IPS-18a (cell line): ENCODE measurements around the gene TRMT61A.

ENCODE experiments used
- H3K27ac ChIP-seq: one replicate; pipeline ENCODE4 v1.5.1; 2013; ENCODE audit warnings: low read length
- H3K27me3 ChIP-seq: one replicate; pipeline ENCODE4 v1.6.1; 2013; ENCODE audit warnings: mild to moderate bottlenecking, low read length; ENCODE audit not compliant: control insufficient read depth, insufficient read depth
- H3K36me3 ChIP-seq: one replicate; pipeline ENCODE4 v1.6.1; 2013; ENCODE audit warnings: low read depth, low read length; ENCODE audit not compliant: control insufficient read depth
- H3K4me1 ChIP-seq: one replicate; pipeline ENCODE4 v1.6.1; 2013; ENCODE audit warnings: low read depth, low read length; ENCODE audit not compliant: control insufficient read depth
- H3K4me3 ChIP-seq: one replicate; pipeline ENCODE4 v1.5.1; 2013; ENCODE audit warnings: low read length
- H3K9ac ChIP-seq: one replicate; pipeline ENCODE4 v1.6.1; 2013; ENCODE audit warnings: mild to moderate bottlenecking, low read length, moderate library complexity
- H3K9me3 ChIP-seq: one replicate; pipeline ENCODE4 v1.6.1; 2013; ENCODE audit warnings: low read depth, low read length; ENCODE audit not compliant: control insufficient read depth

TRMT61A gene

DNA sequence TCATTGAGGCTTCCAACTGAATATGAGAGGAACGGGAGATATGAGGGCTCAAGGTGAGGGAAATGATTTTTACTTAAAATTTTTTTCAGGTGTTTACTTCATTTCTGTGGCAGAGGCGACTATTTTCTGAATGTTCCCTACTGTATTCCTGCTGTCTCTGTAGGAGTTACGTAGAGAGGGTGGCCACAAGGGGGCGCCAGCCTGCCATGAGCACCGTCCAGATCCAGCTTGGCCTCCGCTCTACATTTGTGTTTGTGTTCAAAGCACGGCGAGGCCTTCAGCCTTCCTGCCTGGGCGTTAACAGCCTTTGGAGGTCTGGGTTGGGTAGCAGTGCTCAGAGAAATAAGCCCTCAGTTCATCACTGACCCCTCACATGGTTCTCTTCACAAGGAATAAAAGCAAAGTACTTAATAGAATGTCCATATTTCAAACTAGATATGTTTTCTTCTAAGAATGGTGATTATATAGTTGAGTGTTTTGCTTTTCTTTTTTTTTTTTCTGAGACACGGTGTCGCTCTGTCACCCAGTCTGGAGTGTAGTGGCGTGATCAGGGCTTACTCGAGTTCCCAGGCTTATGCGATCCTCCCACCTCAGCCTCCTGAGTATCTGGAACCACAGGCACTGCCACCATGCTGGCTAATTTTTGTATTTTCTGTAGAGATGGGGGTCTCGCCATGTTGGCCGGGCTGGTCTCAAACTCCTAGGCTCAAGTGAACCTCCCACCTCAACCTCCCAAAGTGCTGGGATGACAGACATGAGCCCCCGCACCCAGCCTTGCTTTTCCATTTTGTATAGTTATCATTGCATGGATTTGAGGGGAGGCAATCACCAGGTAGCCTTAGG lies 28.6 kb upstream of the TRMT61A start:
- no peaks in the 10 kb centered on the region for H3K9me3 ChIP-seq
- H3K4me3 ChIP-seq, result no peak overlapping the region
- peaks cover 57% of the 10 kb centered on the region for H3K36me3 ChIP-seq
- H3K27ac ChIP-seq, result no peak overlapping the region
- H3K4me1 ChIP-seq, result no peaks in the 10 kb centered on the region
- no peak overlapping the region for H3K9ac ChIP-seq
- H3K27me3 ChIP-seq, result no peaks in the 10 kb centered on the region

DNA sequence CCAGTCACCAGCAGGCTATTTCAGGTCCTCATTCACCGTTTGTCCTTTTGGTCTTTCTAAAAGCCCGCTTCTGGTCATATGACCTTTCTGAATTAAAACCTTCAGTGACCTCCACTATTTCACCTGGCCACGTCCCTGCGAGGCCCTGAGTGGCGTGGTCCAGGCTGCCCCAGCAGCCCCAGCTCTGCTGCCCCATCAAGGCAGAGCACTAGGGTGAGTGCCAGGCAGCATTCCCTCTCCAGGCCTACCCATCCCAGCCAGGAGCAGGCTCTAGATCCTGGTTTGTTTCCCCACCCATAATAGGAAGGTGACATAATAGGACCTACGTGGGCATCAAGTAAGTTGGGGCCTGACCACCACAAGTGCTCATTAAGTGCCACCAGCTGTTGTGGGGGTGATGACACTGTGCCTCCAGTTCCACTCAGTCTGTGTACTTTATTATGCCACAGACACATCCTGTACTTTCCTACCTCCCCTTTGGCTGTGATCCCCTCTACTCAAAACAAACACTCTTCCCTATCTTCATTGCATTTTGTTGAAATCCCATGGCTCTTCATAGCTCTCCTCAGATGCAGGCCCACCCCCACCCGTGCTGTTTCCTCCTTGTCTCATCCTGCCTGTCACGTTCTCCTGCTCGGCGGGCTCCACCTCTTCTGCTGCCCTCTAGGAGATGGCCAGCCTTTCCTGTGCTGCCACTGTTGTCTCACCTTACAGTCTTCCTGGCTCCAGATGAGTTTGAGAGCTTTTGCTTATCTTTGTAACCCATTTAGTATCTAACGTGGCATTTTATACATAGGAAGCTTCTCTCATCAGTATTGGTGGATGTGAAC lies 27.7 kb upstream of the TRMT61A start:
- no peak overlapping the region for H3K9ac ChIP-seq
- H3K27ac ChIP-seq, result no peak overlapping the region
- H3K9me3 ChIP-seq, result no peaks in the 10 kb centered on the region
- H3K27me3 ChIP-seq, result no peaks in the 10 kb centered on the region
- no peak overlapping the region for H3K4me3 ChIP-seq
- peaks cover 51% of the 10 kb centered on the region for H3K36me3 ChIP-seq
- no peaks in the 10 kb centered on the region for H3K4me1 ChIP-seq

DNA sequence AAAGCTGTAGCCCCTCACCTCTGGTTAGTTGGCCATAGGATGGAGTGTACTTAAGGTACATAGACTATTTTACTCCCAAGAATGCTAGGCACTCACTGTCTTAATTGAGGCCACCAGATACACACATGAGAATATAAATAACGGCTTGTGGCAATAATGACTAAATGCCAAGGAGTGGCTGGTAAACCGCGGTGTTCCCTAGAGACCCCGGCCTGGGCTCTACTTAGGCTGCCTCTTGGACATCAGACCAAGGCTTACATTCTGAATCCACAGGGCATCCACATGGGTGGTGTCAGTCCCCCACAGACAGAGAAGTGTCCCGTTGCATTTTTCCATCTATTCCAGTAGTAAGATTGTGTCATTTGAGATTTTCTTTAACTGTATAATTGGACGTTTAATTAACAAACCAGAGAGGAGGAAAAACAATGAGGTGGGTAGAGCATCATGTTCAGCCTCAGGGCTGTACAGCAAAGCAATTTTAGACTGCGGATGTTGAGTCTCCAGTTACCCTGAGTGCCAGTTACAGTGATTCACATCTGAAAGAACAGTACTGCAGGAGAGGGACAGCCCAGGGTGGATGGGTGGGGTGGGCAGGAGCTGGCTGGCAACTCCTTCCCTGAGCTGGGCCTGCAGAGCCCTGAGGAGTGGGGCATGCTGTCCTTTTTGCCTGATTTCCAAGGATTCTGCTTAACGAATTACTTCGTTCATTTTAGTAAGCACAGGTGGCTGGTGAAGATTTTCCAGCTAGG lies 26.9 kb upstream of the TRMT61A start:
- Histone ChIP-seq H3K4me1 (no peaks in the 10 kb centered on the region), H3K4me3 (no peak overlapping the region), H3K27ac (no peak overlapping the region), H3K27me3 (no peaks in the 10 kb centered on the region), H3K9me3 (no peaks in the 10 kb centered on the region), H3K36me3 (peaks cover 51% of the 10 kb centered on the region), H3K9ac (no peak overlapping the region)

DNA sequence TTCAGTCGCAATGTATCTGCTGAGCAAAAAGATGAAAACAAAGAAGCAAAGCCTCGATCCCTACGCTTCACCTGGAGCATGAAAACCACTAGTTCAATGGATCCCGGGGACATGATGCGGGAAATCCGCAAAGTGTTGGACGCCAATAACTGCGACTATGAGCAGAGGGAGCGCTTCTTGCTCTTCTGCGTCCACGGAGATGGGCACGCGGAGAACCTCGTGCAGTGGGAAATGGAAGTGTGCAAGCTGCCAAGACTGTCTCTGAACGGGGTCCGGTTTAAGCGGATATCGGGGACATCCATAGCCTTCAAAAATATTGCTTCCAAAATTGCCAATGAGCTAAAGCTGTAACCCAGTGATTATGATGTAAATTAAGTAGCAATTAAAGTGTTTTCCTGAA lies 26.1 kb upstream of the TRMT61A start:
- H3K9me3 ChIP-seq, result no peaks in the 10 kb centered on the region
- no peaks in the 10 kb centered on the region for H3K27me3 ChIP-seq
- no peaks in the 10 kb centered on the region for H3K4me1 ChIP-seq
- no peak overlapping the region for H3K27ac ChIP-seq
- H3K36me3 ChIP-seq, result peaks cover 56% of the 10 kb centered on the region
- H3K4me3 ChIP-seq, result no peak overlapping the region
- H3K9ac ChIP-seq, result no peak overlapping the region

DNA sequence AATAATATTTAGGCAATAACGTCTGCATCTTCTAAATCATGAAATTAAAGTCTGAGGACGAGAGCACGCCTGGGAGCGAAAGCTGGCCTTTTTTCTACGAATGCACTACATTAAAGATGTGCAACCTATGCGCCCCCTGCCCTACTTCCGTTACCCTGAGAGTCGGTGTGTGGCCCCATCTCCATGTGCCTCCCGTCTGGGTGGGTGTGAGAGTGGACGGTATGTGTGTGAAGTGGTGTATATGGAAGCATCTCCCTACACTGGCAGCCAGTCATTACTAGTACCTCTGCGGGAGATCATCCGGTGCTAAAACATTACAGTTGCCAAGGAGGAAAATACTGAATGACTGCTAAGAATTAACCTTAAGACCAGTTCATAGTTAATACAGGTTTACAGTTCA lies 25.7 kb upstream of the TRMT61A start:
- H3K9ac ChIP-seq, result no peak overlapping the region
- H3K36me3 ChIP-seq, result peaks cover 57% of the 10 kb centered on the region
- no peak overlapping the region for H3K27ac ChIP-seq
- no peak overlapping the region for H3K4me3 ChIP-seq
- no peaks in the 10 kb centered on the region for H3K27me3 ChIP-seq
- H3K4me1 ChIP-seq, result no peaks in the 10 kb centered on the region
- H3K9me3 ChIP-seq, result no peaks in the 10 kb centered on the region

DNA sequence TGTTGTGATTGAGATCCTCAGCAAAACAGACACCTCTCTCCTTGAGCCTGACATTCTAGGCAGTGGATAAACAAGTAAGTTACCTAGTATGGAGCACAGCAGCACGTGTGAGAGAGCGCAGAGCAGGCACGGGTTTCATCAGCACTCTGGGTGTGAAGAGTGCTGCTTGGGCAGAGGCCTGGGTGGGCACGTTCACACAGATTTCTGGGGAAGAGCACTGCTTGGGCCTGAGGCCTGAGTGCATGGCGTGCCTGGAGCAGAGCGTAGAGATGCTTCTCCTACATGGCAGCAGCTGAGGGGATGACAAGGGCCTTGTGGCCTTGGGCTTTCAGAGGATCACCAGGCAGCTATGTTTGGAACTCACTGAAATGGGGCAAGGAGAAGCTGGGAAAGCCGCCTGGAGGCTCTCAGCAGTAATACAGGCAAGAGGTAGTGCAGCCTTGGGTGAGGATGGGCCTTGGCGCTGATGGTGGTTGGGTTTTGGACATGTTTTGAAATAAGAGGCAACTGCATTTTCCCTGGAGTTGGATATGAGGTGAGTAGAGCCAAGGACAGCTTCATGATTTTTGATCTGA lies 23.9 kb upstream of the TRMT61A start:
- Histone ChIP-seq H3K27me3 (no peaks in the 10 kb centered on the region), H3K27ac (no peak overlapping the region), H3K4me3 (no peak overlapping the region), H3K4me1 (no peaks in the 10 kb centered on the region), H3K9me3 (no peaks in the 10 kb centered on the region), H3K36me3 (peaks cover 55% of the 10 kb centered on the region), H3K9ac (no peak overlapping the region)

DNA sequence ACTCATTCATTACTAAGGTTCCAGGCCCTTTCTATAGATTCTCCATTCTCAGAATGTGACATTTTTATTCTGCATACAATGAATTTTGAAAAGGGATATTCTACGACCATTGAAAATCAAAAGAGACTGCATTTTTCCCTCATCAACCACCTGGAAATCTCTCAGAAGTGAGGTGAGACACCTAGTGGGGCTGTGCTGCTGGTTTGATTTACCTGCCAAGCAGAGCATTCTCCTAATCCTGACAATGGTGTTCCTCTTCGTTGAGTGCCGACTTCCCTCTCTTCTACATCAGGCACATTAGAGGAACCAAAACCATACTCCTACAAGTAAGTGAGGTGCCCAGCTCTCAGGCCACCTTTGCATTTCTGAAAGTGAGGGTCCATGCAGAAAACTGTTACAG lies 21.2 kb upstream of the TRMT61A start:
- Histone ChIP-seq H3K27me3 (no peaks in the 10 kb centered on the region), H3K4me1 (no peaks in the 10 kb centered on the region), H3K9ac (no peak overlapping the region), H3K4me3 (no peak overlapping the region), H3K36me3 (peaks cover 38% of the 10 kb centered on the region), H3K9me3 (no peaks in the 10 kb centered on the region), H3K27ac (no peak overlapping the region)

DNA sequence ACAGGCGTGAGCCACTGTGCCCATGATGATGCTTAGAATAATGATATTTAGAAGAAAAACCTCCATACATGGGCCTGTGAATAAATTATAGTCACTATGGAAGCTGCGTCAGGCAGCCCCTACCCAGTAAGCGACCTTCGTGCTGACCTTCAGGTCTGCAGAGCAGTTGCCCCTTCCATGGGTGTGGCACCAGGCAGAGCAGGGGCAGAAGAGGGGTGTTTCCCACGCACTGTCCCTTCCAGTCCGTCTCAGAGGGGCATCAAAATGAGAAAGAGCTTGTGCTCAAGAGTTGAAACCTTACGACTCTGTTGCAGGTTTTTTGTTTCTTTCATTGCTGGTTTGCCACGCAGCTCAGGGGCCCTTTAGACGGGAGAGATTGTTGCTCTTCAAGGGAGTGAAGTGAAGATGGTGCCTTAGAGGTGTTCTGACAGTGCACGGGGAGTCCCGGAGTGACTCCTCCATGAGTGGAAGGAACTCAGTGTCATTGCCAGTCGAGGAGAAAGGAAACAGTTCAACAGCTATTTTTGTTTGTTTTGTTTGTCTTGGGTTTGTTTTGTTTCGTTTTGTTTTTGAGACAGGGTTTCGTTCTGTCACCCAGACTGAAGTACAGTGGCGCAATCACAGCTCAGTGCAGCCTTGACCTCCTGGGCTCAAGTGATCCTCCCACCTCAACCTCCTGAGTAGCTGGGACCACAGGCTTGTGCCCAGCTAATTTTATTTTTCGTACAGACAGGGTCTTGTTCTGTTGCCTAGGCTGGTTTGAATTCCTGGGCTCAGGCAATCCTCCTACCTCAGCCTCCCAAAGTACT lies 20.3 kb upstream of the TRMT61A start:
- no peaks in the 10 kb centered on the region for H3K27me3 ChIP-seq
- H3K9me3 ChIP-seq, result no peaks in the 10 kb centered on the region

DNA sequence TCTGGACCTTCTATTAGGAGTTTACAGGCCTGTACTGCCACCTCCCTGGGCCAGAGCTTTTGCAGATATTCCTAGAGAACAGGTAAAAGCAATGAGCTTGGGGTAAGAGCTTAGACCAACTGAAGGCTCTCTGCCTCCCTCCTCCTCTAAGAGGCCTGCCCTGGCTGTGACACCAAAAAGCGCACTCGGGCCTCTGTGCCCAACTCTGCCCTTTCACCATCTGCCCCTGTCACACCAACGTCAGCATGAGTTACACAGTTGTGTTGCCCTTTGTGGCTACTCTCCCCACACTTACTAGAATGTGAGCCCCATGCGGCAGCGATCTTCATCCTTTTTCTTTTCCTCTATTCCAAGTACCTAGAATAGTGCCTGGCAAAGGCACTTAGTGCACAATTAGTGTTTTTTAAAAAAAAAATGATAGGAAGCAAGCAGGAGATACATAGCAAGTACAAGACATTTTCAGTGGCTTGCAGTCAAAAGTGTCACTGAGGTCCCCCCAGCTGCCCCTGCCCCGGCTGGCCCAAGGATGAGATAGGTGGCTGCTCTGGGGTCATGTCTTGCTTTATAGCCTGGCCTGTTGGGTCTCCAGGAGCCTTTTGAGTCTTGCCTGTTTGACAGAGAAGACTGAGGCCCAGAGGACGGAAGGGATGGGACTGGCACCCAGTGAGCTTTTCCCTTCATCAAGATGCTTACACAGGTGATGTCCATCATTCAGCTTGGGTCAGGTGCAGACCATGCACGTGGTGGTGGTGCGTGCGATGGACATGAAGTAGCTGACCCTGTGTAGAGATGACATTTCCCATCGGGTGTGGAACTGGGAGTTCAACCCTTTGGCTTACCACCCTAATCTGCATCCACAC lies 18.9 kb upstream of the TRMT61A start:
- Histone ChIP-seq H3K36me3 (peaks cover 17% of the 10 kb centered on the region), H3K9me3 (no peaks in the 10 kb centered on the region), H3K4me3 (no peak overlapping the region), H3K27ac (no peak overlapping the region), H3K4me1 (no peaks in the 10 kb centered on the region), H3K9ac (no peak overlapping the region), H3K27me3 (no peaks in the 10 kb centered on the region)

More for the DNA sequence above, 20.3 kb upstream of the TRMT61A start:
- Histone ChIP-seq H3K4me1 (no peaks in the 10 kb centered on the region), H3K9ac (no peak overlapping the region), H3K36me3 (peaks cover 28% of the 10 kb centered on the region), H3K27ac (no peak overlapping the region), H3K4me3 (no peak overlapping the region)
